HG02623 (cell line): ENCODE results near the gene ADD2.
"Not testable (repeated sequence)": the region's sequence is repeated elsewhere in the genome, so short reads cannot be mapped to it uniquely, and the experiment has no call there.

Experiments
- ATAC-seq: cut with Tn5 transposase; IDR thresholded peaks from one replicate; pipeline ENCODE4 v1.9.1; 2021; ENCODE audit warnings: moderate library complexity; ENCODE audit not compliant: unreplicated experiment

Gene ADD2

DNA sequence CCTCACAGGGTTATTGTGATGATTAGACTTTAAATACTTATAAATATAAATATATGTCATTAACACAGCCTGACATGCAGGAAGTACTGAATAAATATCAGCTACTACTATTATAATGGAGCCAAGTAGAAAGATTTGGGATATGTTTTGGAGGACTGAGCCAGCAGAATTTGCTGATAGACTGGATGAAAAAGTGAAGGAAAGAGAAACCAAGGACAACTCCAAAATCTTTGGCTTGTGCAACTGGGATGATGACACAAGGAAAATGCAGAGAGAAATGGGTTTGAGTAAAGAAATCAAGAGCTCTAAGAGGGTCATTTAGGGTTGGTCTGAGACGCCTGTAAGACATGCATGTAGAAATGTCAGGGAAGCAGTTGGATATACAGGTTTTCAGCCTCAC lies 15.6 kb downstream of the ADD2 start:
- ATAC-seq, result no peak

DNA sequence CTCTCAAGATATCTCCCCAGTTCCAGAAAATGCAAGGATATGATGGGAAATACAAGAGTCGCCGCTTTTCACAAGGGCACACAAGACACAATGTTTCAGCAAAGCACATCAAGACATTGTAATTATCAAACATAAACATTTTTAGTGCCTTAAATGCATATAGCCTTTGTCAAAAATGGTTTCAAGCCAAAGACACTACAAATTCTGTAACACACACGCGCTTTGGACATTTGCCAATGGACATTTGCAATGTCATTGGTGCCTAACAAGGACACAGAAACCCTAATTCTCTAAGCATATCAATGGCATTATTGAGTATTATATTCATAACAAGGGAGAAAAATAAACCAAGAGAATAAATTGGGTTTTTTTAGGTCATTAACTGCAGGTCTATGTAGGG lies 16.1 kb downstream of the ADD2 start:
- no peak for ATAC-seq

DNA sequence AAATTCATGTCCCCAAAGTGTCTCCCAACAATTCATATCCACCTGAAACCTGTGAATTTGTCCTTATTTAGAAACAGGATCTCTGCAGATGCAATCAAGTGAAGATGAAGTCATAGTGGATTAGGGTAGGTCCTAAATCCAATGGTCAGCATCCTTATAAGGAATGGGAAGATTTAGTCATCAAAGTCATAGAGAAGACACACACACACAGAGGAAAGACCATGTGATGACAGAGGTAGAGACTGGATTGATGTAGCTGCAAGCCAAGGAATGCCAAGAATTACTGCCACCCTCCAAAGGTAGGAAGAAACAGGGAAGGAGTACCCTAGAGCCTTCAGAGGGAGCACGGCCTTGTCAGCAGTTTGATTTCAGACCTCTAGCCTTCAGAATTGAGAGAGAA lies 17.7 kb downstream of the ADD2 start:
- ATAC-seq, result no peak

DNA sequence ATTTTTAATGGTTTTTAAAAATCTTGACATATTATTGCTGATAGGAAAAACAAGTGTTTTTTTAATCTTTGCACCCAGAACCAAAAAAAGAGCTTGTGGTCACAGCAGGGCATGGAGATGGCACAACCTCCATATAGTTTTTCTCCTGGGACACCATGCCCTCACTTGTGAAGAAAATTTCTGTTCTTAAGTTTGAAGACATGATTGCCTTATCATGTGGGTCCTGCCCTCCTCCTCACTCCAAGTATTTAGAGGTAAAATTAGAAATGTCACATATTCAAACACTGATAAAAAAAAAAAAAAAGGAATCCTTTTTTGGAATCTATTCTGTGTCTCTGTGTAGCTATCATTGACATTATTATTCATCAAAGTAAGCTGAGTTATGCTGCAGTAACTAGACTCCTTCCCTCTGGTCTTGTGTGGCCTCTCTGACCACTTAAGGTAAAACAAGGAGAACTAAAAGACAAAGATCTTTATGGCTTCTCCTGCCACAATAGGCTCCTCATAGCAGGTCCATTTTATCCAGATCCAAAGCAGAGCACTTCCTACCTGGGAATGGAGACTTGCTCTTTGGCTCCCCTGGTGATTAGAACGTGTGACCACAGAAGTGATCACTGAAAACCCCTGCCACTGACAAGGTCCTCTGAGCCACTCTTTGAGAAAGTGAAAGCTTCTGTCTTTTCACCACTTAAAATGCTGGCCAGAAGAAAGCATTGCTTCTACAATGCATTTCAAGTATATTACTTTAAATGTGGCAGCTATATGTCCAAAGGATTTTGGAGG lies 19.8 kb downstream of the ADD2 start:
- ATAC-seq, result no peak

DNA sequence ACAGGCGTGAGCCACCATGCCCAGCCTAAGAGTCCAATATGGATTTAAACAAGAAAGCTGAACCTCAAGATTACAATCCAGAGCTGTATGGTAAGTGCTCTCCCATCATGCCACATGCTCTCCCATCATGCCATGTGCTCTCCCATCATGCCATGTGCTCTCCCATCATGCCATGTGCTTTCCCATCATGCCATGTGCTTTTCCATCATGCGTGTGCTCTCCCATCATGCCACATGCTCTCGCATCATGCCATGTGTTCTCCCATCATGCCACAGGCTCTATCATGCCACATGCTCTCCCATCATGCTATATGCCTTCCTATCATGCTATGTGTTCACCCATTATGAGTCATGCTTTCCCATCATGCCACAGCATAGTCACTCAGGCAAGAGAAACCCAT lies 20.7 kb downstream of the ADD2 start:
- ATAC-seq, result no peak

DNA sequence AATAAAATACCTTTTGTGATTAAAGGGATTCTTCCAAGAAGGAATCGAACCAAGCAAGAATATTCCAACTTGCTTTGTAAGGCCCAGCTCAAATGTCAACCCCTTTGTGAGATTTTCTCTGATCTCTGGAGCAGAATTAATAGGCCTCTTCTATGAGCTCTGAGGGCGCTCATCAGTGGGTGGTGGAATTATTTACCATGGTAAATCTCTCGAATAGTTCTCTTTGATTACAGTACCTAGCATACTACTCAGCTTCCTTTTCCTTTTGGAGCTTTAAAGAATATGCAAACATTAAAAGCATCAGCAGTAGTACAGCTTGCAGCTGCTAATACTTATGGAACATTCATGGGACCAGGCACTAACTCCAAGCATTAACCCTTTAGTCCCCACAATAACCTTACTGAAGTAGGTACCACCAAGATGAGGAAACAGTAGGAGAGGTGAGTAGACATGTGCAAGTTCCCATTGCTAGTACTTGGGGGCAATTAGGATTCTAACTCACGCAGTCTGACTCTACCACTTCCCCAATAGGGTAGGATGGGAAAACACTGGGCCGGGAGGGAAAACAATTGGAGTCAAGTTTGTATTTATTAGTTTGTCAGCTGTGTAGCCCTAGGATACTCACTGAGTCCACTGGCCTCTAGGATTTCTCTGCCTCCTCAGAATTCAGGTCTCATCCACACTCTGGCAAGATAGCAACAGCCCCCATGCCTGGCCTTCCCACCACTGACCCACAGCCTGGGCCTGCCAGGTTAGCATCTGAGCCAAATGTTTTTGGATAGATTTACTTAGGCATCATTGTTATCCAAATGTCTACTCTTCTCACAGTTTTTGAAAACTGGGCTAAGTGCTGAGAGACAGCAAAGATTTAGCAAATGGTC lies 21.7 kb downstream of the ADD2 start:
- no peak for ATAC-seq

DNA sequence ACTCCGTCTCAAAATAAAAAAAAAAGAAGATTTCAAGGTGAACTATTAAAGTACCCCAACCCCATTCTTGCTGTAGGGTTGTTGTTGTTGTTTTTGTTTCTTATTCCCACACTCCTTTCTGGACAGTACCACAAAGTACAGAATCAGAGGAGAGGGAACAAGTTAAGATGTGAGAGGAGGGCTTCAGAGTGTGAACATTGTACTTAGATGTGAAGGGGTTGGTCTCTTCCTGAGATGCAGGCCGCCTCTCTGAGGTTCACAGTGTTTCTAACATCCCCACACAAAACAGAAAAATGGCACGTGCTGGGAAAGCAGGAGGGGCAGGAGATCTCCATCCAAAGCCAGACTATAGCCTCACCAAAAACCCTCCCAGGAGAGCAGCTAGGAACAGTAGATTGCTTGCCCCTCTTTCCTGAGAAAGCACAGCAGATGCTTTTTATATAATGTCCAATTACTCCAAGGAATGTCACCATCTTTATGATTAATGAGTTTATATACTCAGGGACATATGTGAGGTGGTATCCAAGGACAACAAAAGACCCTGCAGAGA lies 22.6 kb downstream of the ADD2 start:
- no peak for ATAC-seq

DNA sequence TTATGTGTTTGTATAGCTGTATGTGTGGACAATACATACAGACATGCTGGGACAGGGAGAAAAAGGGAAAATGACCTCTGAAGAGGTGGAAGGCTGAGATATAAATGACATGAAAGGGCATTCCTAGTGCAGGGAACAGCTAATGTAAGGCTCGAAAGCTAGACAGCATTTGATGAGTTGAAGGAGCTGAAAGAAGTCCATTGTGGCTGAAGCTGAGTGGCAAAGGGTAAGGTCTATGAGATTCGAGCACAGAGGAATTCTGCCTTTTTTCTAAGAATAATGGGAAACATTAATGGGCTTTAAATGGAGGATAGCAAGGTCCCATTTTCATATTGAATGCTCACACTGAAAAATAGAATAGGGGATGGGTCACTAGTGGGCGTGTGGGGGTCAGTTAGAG lies 23.6 kb downstream of the ADD2 start:
- no peak for ATAC-seq

DNA sequence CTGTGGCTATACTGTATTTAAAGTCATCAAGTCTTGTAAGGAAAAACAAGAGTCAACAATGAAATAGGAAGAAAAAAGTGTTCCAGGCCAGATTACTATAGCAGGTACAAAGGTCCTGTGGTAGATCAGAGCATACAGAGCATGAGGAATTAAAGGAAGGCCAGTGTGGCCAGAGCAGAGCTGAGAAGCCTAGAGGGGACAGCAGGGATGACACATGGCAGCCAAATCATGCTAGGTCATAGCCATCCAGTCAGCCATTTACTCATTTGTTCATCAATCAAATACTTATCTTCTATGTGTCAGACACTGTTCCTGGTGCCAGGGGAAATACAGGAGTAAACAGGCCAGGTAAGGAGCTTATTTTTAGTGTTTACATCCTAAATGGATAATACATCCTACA lies 24.3 kb downstream of the ADD2 start:
- no peak for ATAC-seq

DNA sequence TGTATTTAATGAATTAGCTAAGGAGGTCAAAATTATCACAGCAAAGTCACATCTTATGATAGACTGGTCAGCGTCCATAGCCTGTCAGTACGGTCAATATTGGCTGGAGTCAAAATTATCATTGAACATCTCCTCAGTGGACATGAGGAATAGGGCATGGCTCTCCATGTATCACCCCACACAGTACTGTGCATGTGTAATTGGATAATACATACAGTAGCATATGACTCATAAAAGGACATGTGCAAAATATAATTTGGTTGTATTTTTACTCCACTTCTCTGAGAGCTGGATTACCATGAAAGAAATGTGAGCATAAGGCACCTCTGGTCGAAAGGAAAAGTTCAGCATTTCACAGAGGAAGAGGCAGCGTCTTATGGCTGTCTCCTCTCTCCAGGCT lies 24.9 kb downstream of the ADD2 start:
- ATAC-seq, result no peak

DNA sequence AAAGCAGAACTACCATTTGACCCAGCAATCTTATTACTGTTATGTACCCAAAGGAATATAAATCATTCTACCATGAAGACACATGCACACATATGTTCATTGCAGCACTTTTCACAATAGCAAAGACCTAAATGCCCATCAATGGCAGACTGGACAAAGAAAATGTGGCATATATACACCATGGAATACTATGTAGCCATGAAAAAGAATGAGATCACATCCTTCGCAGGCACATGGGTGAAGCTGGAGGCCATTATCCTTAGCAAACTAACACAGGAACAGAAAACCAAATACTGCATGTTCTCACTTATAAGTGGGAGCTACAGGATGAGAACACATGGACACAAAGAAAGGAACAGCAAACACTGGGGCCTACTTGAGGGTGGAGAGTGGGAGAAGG lies 28.5 kb downstream of the ADD2 start:
- not testable (repeated sequence) for ATAC-seq

DNA sequence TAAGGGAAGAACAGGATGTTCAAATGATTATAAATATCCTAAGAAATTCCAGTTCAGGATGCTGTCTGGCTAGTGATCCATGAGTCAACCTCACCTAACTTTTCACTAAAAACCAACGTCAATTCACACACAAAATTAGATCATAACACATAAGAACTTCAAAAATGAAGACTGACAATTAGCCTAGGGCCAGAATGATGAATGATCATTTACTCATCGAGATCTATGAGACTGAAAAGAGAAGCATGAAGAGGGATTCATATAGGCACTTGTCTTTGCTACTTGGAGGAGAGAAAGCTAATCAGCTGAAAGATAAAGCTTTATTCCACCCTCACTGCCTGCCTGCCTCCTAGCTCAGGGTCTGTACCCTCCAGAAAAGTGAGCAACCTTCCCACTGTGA lies 29.8 kb downstream of the ADD2 start:
- ATAC-seq, result no peak

DNA sequence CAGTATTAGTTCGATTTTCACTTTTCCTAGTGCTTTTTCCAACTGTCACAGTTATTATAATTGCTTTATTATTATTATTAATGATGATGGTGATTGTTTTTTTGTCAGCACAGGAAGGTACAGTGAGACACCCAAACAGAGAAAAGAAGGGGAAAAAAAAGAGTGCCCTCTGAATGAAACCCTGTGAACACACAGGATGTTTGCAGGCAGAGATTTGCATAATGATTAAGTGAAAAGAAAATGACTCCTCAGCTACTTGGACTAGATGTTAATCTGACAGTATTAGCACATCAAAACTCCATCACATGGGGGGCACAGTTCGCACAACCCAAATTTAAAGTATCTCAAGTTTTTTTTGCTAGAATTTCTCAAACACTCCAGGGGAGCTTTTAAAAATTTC lies 32.9 kb downstream of the ADD2 start:
- no peak for ATAC-seq

DNA sequence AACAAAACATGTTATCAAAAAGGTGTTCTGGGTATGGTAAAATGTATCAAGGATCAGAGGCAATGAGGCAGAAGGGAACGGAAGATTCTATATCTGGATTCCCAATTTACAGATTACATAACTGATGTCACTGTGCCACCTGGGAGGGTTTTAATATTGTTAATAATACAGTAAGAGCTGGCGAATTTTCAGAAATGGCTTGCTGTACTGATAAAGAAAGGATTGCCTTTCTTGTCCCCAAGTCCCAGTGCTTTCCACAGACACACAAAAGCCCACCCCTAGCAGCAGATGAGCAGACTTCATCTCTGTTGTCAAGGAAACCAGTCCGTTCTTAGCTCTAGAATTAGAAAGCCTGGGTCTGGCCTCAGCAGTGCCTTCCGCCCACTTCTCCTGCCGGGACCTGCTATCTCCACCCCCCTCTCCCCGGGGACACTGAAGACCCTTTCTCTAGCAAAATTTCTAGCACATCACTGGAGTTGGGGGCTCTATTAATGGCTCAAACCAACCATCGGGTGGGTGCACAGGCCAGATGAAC lies 34.3 kb downstream of the ADD2 start:
- ATAC-seq, result no peak

DNA sequence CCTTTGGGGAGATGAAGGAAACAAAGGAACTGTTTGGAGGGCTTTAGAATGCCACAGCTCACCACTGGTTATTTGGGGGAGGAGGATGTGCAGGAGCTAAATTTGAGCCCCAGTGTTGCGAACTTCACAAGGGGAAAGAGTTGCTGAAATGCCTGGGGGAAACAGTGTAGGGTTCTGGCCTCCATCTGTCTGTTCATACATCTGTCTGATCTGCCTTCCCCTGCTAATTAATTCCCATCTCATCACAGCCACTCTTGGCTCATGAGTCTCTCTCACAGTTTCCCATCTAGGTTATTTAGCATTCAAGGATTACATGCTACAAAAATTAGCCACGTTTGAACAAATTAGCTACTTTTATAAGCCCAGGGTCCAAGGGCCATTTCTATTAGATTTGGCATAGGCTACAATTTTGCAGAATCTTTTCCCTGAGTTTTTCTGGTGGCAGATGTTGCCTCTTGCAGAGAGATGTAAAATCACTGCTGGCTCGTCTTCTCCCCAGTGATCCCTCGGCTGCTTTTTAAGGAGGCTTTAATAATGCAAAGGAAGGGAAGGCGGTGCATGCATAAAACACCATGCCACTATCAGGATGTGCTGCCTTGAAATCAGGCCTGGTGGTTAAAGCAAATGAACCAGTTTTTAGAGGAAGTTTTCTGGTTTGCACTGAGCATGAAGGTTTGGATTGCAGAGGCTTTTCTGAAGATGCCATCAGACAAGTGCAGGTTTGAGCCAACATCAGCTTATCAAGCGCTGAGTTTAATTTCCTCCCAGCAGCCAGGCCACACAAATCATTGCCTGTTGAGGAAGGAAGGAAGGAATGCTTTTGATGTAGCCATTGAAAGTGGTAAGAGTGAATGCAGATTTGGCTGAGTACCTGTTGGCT lies 35.0 kb downstream of the ADD2 start:
- ATAC-seq, result no peak

DNA sequence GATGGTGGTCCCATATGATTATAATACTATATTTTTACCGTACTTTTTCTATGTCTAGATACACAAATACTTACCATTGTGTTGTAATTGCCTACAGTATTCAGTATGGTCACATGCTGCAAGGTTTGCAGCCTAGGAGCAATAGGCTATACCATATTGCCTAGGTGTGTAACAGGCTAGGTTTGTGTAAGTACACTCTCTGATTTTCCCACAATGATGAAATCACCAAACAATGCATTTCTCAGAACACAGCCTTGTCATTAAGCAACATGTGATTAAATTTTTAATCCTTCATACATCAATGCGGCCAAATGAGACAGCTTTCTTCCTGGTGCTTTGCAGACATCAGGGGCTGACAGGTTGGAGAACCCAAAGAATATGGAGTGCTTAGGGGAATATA lies 37.3 kb downstream of the ADD2 start:
- no peak for ATAC-seq

DNA sequence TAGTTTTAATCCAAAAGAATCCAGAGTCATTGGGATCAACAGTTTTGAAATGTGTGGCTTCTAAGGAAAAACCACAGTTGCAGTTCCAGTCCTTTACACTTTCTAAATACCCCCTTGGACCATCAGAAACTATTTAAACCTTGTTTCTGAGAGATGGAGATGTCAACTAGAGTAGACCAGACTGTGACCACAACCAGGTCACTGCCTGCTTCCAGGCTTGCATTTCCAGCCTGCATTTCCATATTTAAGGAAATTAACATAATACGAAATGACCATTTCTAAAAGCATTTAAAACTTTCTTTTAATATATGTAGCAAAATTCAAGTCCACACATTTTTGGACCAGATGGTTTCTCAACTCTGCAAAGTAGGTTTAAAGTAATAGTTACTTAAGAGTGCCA lies 38.4 kb downstream of the ADD2 start:
- ATAC-seq, result no peak

DNA sequence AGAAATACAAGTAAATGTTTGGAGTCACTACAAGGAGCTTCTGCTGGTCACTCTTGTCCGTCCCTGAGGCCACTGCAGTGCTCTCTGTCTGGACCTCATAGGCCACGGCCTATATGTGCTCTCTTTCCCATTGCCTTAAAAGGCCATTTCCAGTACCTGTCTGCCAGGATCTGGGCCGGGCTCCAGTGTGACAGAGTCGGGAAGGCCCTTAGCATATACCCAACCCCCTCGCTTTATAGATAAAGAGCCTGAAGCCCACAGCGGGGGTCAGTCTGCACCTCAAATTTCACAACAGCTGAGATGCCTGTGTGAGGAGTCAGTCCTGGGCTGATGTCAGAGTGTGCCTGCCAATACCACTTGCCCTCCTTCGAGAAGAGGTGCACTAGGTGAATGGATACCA lies 39.9 kb downstream of the ADD2 start:
- ATAC-seq, result no peak

DNA sequence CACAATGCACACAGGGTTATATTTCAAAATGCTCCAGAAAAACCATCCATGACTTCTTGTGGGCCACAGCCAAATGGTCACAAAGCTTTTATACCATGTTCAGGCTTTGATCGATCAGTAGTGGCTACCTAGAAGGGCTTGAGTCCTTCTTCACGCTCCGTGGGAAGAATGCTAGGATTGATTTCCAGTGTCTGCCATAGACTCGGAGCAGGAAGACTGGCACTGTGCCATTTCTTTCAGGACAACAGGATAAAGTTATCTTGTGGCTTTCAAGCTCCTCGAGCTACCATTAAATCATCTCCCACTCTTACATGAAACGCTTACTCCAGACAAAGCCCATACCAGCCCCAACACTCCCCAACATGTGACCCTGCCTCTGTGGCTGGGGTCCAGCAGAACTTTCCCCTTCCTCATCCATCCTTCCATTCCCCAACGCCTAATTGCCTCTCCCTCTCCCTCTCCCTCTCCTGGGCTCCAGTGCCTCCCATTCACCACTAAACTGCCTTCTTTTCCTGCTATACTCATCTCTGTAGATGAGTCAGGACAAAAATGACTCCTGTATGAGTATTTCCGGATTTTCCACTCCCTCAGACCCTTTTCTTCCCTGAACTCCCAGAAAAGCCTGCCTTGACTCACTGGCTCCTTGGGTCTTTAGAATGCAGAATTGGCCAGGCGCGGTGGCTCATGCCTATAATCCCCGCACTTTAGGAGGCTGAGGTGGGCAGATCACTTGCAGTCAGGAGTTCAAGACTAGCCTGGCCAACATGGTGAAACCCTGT lies 40.9 kb downstream of the ADD2 start:
- ATAC-seq, result no peak

DNA sequence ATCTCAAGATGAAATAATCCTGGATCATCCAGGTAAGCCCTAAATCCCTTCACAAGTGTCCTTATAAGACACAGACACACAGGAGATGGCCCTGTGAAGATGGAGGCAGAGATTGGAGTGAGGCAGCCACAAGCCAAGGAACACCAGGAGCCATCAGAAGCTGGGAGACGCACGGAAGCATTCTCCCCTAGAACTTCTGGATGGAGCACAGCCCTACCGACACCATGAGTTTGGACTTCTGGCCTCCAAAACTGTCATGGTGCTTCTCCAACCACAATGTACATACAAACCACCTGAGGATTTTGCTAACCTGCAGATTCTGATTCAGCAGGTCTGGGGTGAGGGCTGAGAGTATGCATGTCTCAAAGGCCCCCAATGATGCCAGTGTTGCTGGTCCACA lies 42.5 kb downstream of the ADD2 start:
- ATAC-seq, result no peak
